Measurements from ENCODE around the gene DIDO1. TPM values are rescaled to one million over a fixed set of nuclear protein-coding genes. Genes with fewer than 3 reads are reported as not detected.
A peak's percentile ranks its signal among the peaks of the same experiment; 100 is the strongest.

The DIDO1 gene
- total and polyA plus RNA-seq, 2 of the 13 experiments (the other 11 are each of a cell fraction or from before 2014, with no cell fraction given) = 75.0 to 75.1 TPM

GRCh38 chr20:62856931-62857619 is 69.2 kb downstream of the DIDO1 start (continued):
- TF ChIP-seq ZBTB49 (CRISPR knock-in tag; IDR thresholded peaks at IDR 0.05; ENCODE audit: borderline replicate concordance) (no peak), ZNF674 (CRISPR knock-in tag; IDR thresholded peaks at IDR 0.05; ENCODE audit: low read depth) (no peak)

GRCh38 chr20:62855120-62855519 is 71.2 kb downstream of the DIDO1 start:
- POLR2A ChIA-PET = interaction anchor here (1.3 kb wide), 1 partner anchor 21 kb away, joined by 4 read pairs; no protein-coding TSS in a partner anchor
- H3K27me3 ChIP-seq (ENCODE audit: control insufficient read depth in 1 of 2, insufficient read depth in 2 of 2, low read length in 2 of 2) = no peaks in the 10 kb centered on the region
- no peak overlapping the region for H3K27ac ChIP-seq (ENCODE audit: extremely low read length, insufficient read depth, low read length)
- H3K9ac ChIP-seq (ENCODE audit: insufficient read depth, low read depth, low read length) = no peak overlapping the region
- 0 out of 2 replicates have a peak, but pooled peaks have one; percentile 15 for TF ChIP-seq SALL1 (CRISPR knock-in tag; IDR thresholded peaks at IDR 0.05)
- no peak for TF ChIP-seq ZSCAN31 (CRISPR knock-in tag; IDR thresholded peaks at IDR 0.05; ENCODE audit: low read depth)
- in situ Hi-C loops (cut with HindIII; ENCODE audit: extremely low pct_ligation_motif_present, low pct_unique_long_range_greater_than_20kb) (no loop called here), intact Hi-C loops (cut with micrococcal nuclease; ENCODE audit: unreplicated experiment) (no loop called here)
- no peak overlapping the region for H3K4me2 ChIP-seq (ENCODE audit: low read depth, low read length)
- no peak for FAIRE-seq
- H3K36me3 ChIP-seq (replicated peaks in 1 of 2; ENCODE audit: control insufficient read depth in 1 of 2, insufficient read depth in 2 of 2, low read length in 2 of 2) = peaks cover 19 to 46% of the 10 kb centered on the region in 2 experiments
- no peaks in the 10 kb centered on the region; the same call in 1 of the 2 replicates for H4K20me1 ChIP-seq (ENCODE audit: insufficient read depth, low read length)
- no peak for ATAC-seq
- peaks cover 5% of the 10 kb centered on the region for H3K79me2 ChIP-seq (ENCODE audit: insufficient read depth, low read length)
- no peak overlapping the region for H2AFZ ChIP-seq (ENCODE audit: low read length)
- CTCF ChIA-PET (ENCODE audit: low intra/inter-chr PET ratio, low total read pairs) = no interaction called here
- no peaks in the 10 kb centered on the region for H3K9me3 ChIP-seq (ENCODE audit: low read length)
- no peak overlapping the region for H3K4me3 ChIP-seq (replicated peaks in 1 of 3; ENCODE audit: insufficient read depth in 1 of 3, low read depth in 2 of 3, low read length in 3 of 3)
- DNase-seq (ENCODE audit: low spot score) = no peak
- peaks cover 17% of the 10 kb centered on the region for H3K4me1 ChIP-seq (ENCODE audit: insufficient read depth, low read length)
- 99% methylated on average over 5 of the region's 5 CpGs for WGBS (ENCODE audit: low lambda C conversion rate)
- BruUV-seq (replicated peaks) = no TSS peak

Data from HepG2 (cell line).